HEK293 (cell line): ENCODE data around the gene WDR41.
A peak's percentile ranks its signal among the peaks of the same experiment; 100 is the strongest.
"Not testable (repeated sequence)": the region's sequence is repeated elsewhere in the genome, so short reads cannot be mapped to it uniquely, and the experiment has no call there.

Source experiments
- CTCF ChIP-seq: fragments of 450-650 bp; formaldehyde crosslinking; IDR thresholded peaks from 2 replicates; pipeline ENCODE4 v1.5.1; 2016; ENCODE audit warnings: missing biosample characterization, missing genetic modification characterization
- YY1 ChIP-seq: fragments of 450-650 bp; formaldehyde crosslinking; IDR thresholded peaks from 2 replicates; pipeline ENCODE4 v1.5.1; 2018; ENCODE audit warnings: missing biosample characterization, missing genetic modification characterization
- ZBTB26 ChIP-seq: fragments of 450-650 bp; formaldehyde crosslinking; optimal IDR thresholded peaks from 2 replicates; pipeline ENCODE3; 2016; ENCODE audit warnings: missing biosample characterization, mild to moderate bottlenecking, missing genetic modification characterization
- ZNF274 ChIP-seq, 2 experiments: fragments of 200-500 bp in 1 of 2; fragments of 450-650 bp in 1 of 2; sonication (Bioruptor generic) in 1 of 2; formaldehyde crosslinking in 1 of 2; IDR thresholded peaks; 2 replicates each; pipeline versions ENCODE4 v1.5.1 to v1.6.1; 2014 to 2016; ENCODE audit warnings: borderline replicate concordance in 1 of 2, inconsistent platforms in 1 of 2, low read length in 1 of 2, missing biosample characterization in 1 of 2, missing genetic modification characterization in 1 of 2

GRCh38 chr5:77490741-77491344 is 1.3 kb downstream of the WDR41 start:
- not testable (repeated sequence) for TF ChIP-seq CTCF (tag by site-specific recombination); ZNF274 (IDR thresholded peaks at IDR 0.05; ENCODE audit: low read length); ZNF274 (tag by site-specific recombination; IDR thresholded peaks at IDR 0.05; ENCODE audit: borderline replicate concordance); ZBTB26 (tag by site-specific recombination)
- TF ChIP-seq YY1 (tag by site-specific recombination), result peak; percentile 44; the same call in 1 of the 2 replicates
